ENCODE data around the gene GATC.

GATC gene, protein sequence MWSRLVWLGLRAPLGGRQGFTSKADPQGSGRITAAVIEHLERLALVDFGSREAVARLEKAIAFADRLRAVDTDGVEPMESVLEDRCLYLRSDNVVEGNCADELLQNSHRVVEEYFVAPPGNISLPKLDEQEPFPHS

DNA sequence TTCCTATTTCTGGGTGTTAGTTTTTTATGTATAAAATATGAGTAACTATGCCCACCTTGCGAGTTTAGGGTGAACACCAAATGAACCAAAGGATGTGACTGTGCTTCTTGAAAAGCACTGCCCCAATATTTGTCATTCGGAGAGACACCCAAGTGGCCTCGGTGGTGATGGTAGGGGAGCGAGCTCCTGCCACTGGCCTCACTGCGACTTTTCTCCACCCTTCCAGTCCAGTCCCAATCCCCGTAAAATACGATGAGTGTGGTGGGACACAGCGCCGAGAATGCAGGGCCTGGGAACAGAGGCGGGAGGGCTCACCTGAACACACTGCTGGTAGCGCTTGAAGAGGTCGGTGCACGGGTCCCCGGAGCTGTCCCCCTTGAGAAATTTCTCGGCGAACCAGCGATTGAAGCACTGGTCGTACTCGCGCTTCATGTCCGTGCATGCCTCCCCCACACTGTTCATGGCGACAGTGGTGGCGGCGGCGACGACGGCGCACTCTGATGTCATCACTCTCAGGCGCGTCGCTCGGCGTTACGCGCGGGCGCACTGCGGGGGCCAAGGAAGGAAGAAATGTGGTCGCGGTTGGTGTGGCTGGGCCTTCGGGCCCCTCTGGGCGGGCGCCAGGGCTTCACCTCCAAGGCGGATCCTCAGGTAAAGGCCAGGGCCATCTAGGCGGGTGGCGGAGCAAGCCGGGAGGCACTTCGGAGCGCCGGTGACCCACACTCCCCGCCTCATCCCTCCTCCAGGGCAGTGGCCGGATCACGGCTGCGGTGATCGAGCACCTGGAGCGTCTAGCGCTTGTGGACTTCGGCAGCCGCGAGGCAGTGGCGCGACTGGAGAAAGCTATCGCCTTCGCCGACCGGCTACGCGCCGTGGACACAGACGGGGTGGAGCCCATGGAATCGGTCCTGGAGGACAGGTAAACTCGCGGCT, at the start of gene GATC, which contains the start of gene TRIAP1:
GATC (plus strand) TSS at position 534 of the 933 bp plus-strand sequence; CDS start at position 571, 37 bp downstream.
TRIAP1 (minus strand) TSS at position 474 of the 933 bp plus-strand sequence; CDS start at position 462, 12 bp downstream.
- peak; percentile 88 for DNase-seq

DNA sequence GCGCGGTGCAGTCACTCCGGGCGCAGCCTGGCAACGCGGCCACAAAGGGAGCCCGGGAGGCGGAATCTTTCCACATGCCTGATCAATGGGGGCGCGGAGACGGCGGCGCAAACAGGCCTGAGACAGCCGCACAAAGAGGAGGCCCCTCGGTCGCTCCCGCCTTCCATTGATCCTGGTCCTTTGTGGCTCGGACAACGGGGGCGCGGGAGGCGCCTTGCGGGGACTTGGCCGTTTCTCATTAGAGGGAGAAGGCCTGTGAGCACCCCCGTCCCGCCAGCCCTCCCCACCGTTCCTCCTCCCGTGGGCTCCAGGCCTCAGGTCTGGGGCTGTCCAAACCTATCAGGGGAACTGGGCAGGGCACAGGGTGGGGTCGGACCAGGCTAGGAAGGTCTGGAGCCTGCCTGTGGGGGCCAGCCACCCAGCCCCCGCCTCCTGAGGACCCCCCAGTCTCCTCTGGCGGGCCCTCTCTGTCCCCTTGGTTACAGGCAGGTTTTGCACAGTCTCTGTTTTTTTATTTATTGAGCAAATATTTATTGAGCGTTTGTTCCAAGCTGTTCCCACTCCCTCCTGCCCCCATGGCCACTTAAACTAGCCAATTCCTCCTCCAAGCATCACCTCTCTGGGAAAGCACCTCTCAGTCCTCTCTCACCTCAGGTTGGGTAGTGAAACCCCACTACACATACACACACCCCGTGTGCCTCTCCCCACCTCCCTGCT, 48.3 kb upstream of the GATC start:
- DNase-seq, result no peak

DNA sequence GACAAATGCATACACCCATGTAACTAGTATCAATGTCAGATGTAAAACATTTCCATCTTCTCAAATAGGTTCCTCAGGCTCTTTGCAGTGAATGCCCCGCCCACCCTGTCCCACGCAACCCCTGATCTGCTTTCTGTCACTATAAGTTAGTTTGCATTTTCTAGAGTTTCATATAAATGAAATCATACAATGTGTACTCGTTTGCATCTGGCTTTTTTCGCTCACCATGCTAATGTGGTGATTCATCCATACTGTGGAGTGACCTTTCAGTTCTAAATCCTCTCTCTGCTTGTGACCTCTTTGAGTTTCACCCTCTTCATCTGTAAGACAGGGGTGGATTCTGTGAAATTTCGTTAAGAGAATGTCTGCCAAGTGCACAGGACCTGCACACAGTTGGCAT, 46.7 kb upstream of the GATC start:
- no peak for DNase-seq

DNA sequence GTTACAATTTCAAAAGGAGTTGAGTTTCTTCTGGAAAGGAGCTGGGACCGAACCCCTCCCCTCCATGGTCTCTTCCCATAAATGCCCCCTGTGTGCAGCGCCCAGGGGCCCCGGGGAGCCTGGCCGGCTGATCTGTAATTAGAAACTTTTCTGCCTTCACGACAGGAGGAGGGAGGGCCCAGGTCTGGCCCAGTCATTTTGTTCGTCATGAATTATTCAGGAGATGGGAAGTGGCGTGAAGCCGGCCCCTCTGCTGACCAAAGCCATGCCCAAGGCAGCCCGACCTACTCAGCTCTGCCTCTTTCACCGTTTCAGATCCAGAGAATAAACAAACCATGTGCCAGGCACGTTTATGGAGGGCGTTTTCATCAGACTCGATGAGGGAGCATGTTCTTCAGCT, 44.0 kb upstream of the GATC start:
- DNase-seq, result no peak

DNA sequence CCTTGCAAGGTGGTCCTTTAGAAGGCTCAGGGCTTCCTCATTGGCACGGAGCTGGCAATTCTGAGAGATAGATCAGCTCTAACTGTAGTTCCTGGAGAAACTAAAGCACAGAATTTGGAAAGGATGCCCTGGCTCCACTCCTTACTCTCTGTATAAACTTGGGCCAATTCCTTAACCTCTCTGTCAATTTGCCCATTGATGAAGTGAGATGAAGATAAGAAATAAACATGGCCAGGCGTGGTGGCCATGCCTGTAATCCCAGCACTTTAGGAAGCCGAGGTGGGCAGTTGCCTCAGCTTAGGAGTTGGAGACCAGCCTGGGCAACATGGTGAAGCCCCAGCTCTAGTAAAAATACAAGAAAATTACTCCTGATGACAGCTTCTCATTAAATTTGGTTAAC, 42.4 kb upstream of the GATC start:
- DNase-seq, result no peak

DNA sequence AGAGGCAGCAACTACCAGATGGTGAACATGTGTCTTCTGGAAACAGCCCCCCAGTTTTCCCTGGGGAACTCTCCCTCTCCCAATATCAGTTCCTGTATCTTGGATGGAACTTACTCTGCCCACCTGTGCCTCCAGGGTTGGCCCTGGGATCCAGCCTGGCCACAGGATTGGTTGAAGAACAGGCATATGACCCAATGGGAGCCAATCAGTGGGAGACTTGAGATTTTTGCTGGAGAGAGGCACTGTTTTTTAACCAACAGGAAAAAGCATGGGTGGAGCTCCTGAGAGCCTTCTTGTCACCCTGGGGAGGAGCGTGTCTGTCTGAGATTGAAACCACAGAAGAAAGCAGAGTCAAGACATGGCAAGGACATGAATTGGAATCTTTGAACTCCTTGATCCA, 42.0 kb upstream of the GATC start:
- no peak for DNase-seq

DNA sequence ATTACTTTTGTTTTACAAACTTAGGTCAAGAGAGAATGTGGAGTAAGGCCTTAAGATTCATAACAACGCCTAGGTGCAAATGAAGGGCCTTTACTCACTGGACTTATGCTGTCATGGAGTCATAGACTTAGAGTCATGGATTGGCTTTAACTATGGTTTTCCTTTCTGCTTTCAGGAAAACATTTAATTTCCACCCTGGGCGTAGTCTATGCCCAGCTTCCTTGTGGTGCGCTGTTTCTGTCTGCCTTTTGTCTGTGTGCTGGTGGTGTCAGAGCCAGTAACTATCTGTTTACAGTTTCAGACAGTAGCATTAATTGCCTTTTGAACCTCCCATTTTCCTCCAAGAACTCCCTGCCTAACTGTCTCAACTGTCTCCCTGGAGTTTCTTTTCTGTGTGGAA, 40.2 kb upstream of the GATC start:
- DNase-seq, result no peak

DNA sequence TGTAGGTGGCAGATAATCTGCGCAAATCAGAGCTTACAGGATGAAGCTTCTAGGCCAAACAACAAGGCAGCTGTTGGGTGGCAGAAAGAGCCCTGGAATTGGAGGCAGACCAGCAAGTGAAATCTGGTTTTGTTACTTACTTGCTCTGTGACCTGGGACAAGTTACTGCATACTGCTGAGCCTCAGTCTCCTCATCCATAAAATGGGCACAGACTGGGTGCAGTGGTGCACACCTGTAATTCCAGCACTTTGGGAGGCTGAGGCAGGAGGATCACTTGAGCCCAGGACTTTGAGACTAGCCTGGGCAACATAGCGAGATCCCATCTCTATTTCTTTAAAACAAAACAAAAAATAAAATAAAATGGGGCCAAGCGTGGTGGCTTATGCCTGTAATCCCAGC, 39.7 kb upstream of the GATC start:
- DNase-seq, result no peak

DNA sequence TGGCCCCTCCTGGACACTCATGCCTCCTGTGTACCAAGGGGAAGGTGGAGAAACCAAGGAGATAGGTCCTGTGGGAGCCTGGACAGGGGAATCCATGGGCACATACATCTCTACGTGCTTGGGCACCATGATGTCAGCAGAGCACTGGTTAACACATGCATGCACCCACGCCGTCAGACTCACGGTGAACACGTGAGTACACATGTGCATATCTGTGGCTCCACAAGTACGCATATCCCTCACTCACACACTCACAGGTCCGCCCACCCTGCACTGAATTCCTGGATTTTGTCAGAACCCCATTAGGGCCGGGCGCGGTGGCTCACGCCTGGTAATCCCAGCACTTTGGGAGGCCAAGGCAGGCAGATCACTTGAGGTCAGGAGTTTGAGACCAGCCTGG, 37.5 kb upstream of the GATC start:
- DNase-seq, result no peak

DNA sequence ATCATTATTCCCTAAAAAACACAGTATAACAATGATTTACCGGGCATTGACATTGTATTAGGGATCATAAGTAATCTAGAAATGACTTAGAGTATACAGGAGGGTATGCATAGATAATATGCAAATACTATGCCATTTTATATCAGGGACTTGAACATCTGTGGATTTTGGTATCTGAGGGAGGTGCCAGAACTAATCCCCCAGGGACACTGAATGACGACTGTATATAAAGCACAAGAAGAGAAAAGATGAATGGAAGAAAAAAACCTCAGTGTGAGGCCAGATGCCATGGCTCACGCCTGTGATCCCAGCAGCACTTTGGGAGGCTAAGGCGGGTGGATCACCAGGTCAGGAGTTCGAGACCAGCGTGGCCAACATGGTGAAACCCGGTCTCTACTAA, 33.8 kb upstream of the GATC start:
- DNase-seq, result no peak

DNA sequence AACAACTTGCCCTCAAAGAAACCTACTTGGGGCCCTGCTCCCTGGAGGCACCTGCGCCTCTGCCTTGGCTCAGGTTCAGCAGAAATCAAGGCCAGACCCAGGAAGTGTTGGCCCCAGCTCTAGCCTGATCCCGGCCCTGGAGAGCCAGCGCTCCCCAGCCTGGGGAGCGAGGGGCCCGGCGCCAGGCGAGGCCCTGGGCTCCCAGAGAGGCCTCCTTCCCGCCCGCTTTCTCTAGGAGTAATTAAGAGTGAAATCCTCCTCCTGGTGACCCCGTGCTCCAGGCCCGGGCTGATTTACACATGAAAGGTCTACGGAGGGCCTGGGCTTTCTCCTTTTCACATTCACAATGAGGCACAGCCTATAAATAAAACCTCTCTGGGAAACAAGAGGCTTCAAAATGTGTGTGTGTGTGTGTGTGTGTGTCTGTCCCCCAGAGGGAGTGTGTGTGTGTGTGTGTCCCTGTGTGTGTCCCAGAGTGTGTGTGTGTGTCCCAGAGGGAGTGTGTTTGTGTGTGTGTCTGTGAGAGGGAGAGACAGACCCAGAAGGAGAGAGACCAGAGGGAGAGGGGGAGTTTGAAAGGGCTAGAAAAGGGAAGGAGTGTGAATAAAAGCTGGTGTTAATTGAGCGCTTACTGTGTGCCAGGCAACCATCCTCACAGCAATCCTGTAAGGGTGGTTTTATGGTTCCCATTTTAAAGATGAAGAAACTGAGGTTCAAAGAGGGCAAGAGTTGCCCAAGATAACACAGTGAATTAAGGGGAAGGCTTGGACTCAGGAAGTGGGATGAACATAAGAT, 32.1 kb upstream of the GATC start:
- DNase-seq, result no peak

DNA sequence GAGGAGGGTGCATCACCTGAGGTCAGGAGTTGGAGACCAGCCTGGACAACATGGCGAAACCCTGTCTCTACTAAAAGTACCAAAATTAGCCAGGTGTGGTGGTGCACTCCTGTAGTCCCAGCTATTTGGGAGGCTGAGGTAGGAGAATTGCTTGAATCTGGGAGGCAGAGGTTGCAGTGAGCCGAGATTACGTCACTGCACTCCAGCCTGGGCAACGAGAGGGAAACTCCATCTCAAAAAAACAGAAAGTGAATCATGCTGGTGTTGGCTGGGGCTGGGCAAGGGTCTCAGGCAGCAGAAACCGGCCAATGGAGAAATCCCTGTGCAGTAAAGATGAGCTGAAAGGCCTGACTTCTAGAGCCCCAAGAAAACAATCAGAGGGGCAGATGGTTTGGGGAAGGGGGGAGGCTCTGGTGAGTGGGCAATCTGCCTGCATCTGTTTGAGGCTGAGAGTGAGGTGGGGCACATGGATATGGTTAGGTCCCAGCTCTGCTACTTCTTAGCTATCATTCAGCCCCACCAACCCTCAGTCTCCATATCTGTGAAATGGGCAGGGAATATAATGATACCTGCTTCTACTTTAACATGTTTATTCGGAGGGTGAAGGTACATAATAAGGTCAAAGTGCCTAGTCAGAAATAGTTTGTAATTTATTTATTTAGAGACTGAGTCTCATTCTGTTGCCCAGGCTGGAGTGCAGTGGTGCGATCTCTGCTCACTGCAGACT, 29.6 kb upstream of the GATC start:
- no peak for DNase-seq

DNA sequence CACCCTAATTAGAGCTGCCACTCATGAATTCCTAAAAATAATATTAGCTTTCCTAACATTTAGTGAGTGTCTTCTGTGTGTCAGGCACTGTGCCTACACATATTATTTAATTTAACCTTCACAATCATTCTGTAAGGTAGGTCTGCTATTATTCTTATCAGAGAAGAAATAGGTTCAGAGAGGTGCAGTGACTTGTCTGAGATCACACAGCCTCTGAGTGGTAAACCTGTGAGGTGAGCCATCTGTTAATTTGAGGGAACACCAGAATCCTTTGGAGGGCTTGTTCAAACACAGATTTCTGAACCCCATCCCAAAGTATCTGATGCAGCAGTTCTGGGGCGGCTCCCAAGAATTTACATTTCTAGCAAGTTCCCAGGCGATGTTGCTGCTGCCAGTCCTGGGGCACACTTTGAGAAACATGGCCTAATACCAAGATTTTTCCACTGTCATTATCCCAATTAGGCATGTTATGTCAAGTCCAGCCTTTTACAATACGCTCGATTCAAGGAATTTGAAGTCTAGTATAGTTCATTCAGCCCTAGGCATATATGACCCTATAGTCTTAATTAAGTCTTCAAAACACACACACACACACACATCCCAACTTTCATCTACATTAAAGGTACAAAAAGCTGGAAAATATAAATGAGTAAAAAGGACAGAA, 28.2 kb upstream of the GATC start:
- DNase-seq, result no peak

DNA sequence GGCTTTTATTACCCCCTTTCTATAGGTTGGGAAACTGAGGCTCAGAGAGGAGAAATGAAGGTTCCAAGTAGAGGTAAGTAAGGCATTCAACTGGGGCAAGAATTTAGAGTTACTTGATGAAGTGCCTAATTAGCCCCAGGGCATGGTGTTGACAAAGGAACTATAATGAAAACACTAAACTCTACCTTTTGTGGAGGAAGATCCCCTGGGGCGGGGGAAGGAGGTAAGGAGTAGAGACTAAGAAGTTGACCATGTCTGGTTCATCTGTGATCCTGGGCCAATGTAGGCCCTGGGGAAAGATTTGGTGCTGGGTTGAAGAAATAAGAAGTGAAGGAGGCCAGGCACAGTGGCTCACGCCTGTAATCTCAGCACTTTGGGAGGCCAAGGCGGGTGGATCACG, 24.5 kb upstream of the GATC start:
- no peak for DNase-seq

DNA sequence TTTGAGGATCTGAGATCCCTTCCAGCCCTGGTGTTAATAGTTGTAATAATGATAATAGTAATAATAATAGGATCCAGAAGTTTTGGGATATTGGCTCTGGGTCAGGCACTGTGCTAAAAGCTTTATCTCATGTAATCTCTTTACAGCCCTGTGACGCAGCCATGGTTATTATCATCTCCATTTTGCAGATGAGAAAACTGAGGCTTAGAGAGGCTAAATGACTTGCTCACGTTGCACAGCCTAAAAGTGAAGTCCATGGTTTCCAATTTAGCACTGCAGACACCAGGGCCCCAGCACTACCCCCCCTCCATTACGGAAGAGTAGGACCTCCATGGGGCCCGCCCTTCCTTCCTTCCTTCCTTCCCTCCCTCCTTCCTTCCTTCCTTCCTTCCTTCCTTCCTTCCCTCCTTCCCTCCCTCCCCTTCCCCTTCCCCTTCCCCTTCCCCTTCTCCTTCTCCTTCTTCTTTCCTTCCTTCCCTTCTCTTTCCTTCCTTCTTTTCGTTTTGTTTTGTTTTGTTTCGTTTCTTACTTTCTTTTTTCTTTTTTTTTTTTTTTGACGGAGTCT, 23.3 kb upstream of the GATC start:
- DNase-seq, result no peak

DNA sequence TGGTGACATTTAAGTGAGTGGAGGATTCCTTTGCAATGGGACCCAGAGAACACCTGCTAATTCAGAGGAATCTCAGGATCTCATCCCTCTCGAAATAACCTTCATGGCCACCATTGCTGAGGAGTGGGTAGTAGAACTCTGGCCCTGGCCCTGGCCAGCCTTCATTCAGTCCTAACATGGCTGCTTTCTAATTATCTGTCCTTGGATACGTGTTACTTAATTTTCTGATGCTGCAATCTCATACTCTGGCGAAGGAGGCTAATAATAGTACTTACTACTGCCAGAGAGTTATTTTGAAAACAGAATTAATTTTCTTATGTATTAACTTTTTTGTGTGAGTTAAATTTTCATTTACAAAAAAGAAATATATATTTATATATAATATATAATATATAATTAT, 20.4 kb upstream of the GATC start:
- DNase-seq, result no peak

DNA sequence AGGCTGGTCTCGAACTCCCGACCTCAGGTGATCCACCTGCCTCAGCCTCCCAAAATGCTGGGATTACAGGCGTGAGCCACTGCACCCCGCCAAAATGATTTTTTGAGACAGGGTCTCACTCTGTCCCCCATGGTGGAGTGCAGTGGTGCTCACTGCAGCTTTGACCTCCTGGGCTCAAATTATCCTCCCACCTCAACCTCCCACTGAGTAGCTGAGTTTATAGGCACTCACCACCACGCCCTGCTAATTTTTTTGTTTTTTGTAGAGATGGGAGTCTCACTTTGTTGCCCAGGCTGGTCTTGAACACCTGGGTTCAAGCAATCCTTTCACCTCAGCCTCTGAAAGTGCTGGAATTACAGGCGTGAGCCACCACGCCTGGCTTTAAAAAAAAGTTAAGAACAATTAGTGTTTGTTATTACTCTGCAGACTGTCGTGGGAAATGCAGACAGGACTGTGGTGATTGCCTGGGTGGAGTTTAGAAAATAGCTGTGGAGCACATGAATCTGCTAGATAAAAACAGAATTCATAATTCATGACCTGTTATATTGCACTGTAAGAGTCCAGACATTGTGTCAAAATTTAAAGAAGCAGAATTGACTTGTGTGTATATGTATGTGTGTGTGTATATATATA, 17.5 kb upstream of the GATC start:
- DNase-seq, result no peak

DNA sequence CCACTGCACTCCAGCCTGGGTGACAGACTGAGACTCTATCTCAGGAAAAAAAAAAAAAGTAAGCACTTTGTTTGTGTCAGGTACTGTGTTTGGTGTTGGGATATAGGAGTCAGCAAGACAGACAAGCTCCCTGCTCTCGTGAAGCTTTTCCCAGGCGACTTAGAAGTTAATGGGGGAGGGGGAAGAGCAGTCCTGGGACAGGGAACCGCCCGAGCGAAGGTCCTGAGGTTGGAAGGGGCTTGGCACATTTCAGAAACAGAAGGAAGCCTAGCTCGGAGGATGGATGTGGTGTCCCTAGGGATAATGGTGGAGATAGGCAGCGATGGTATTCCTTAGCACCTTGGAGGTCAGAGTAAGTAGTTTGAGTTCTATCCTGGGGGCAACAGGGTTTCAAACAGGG, 16.9 kb upstream of the GATC start:
- DNase-seq, result no peak

DNA sequence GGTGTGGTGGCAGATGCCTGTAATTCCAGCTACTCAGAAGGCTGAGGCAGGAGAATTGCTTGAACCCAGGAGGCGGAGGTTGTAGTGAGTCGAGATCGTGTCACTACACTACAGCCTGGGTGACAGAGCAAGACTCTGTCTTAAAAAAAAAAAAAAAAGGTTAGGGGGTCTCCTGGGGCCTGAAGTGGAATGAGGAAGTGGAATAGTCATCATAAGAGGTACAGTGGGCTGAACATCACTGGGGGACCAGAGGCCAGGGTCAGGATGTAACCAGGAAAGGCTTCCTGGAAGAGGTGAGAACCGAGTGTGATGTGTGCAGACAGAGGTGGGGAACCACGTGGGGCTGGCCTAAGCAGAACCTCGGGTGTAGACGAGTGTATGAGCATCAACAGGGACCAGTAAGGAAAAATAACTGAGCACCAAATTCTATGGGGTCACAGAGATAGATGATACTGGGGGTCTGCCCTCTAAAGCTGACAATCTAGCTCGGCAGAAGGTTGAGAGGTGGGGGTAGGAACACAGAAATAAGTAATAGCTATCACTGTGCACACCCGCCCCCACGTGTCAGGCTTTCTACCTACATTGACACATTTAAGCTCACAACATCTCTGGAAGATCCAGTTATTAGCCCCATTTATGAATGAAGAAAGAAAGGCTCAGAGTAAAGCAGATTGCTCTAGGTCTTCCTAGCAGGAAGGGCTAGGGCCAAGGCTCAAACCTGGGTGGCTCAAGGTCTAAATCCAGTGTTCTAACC, 13.3 kb upstream of the GATC start:
- DNase-seq, result no peak
